Measurements from ENCODE around the gene RSPO4. TPM values are rescaled to one million over a fixed set of nuclear protein-coding genes. Genes with fewer than 3 reads are reported as not detected.

RSPO4 gene
- total RNA-seq, 2 donors from 2014 or later: 0.08 to 0.12 TPM

GRCh38 chr20:913306-913849 is 88.7 kb downstream of the RSPO4 start:
- Histone ChIP-seq H3K4me3 (no peak overlapping the region), H3K27me3 (no peaks in the 10 kb centered on the region), H3K36me3 (no peaks in the 10 kb centered on the region), H3K9me3 (no peaks in the 10 kb centered on the region), H3K4me1 (no peaks in the 10 kb centered on the region), H3K27ac (no peak overlapping the region), H3K9ac (ENCODE audit: low read depth in 2 of 2, low read length in 2 of 2) (no peak overlapping the region)
- intact Hi-C loops (cut with DNase I): no loop called here
- DNase-seq: no peak
- TF ChIP-seq CTCF (IDR thresholded peaks at IDR 0.05): no peak

- no peaks in the 10 kb centered on the region for H3K36me3 ChIP-seq
- no peak overlapping the region for H3K27ac ChIP-seq
- no peaks in the 10 kb centered on the region for H3K9me3 ChIP-seq
- no peak for DNase-seq
- no peaks in the 10 kb centered on the region for H3K4me1 ChIP-seq
- H3K27me3 ChIP-seq: no peaks in the 10 kb centered on the region
- no peak for TF ChIP-seq CTCF (IDR thresholded peaks at IDR 0.05)
- intact Hi-C loops (cut with DNase I): no loop called here
- no peak overlapping the region for H3K4me3 ChIP-seq
- no peak overlapping the region for H3K9ac ChIP-seq (ENCODE audit: low read depth in 2 of 2, low read length in 2 of 2)
Measured at GRCh38 chr20:911882-912600, 90.1 kb downstream of the RSPO4 start.

- Histone ChIP-seq H3K27ac (no peak overlapping the region), H3K4me1 (no peaks in the 10 kb centered on the region), H3K36me3 (no peaks in the 10 kb centered on the region), H3K27me3 (no peaks in the 10 kb centered on the region), H3K9me3 (no peaks in the 10 kb centered on the region), H3K9ac (ENCODE audit: low read depth in 2 of 2, low read length in 2 of 2) (no peak overlapping the region), H3K4me3 (no peak overlapping the region)
- no peak for DNase-seq
- intact Hi-C loops (cut with DNase I): no loop called here
- no peak for TF ChIP-seq CTCF (IDR thresholded peaks at IDR 0.05)
Measured at GRCh38 chr20:910870-911770, 91.0 kb downstream of the RSPO4 start.

GRCh38 chr20:910132-910869 is 91.8 kb downstream of the RSPO4 start:
- H3K27ac ChIP-seq: no peak overlapping the region
- TF ChIP-seq CTCF (IDR thresholded peaks at IDR 0.05): no peak
- H3K4me3 ChIP-seq: no peak overlapping the region
- H3K9ac ChIP-seq (ENCODE audit: low read depth in 2 of 2, low read length in 2 of 2): no peak overlapping the region
- no peak for DNase-seq
- H3K36me3 ChIP-seq: no peaks in the 10 kb centered on the region
- H3K9me3 ChIP-seq: no peaks in the 10 kb centered on the region
- intact Hi-C loops (cut with DNase I): no loop called here
- no peaks in the 10 kb centered on the region for H3K27me3 ChIP-seq
- H3K4me1 ChIP-seq: no peaks in the 10 kb centered on the region

- Histone ChIP-seq H3K4me1 (no peaks in the 10 kb centered on the region), H3K27me3 (no peaks in the 10 kb centered on the region), H3K9me3 (no peaks in the 10 kb centered on the region), H3K36me3 (no peaks in the 10 kb centered on the region), H3K4me3 (no peak overlapping the region), H3K27ac (no peak overlapping the region), H3K9ac (ENCODE audit: low read depth in 2 of 2, low read length in 2 of 2) (no peak overlapping the region)
- TF ChIP-seq CTCF (IDR thresholded peaks at IDR 0.05): no peak
- intact Hi-C loops (cut with DNase I): no loop called here
- DNase-seq: no peak
Measured at GRCh38 chr20:909641-910040, 92.5 kb downstream of the RSPO4 start.

Data from colonic mucosa (tissue), 4 donors.